EH (cell line): Measurements from ENCODE around the gene BBIP1.
A peak's percentile ranks its signal among the peaks of the same experiment; 100 is the strongest.
"Not testable (repeated sequence)": the region's sequence is repeated elsewhere in the genome, so short reads cannot be mapped to it uniquely, and the experiment has no call there.

ENCODE experiments used
- DNase-seq: peaks from one replicate; pipeline ENCODE4 v3.0.0-alpha.2; 2015; ENCODE audit warnings: low read depth

The BBIP1 gene

DNA sequence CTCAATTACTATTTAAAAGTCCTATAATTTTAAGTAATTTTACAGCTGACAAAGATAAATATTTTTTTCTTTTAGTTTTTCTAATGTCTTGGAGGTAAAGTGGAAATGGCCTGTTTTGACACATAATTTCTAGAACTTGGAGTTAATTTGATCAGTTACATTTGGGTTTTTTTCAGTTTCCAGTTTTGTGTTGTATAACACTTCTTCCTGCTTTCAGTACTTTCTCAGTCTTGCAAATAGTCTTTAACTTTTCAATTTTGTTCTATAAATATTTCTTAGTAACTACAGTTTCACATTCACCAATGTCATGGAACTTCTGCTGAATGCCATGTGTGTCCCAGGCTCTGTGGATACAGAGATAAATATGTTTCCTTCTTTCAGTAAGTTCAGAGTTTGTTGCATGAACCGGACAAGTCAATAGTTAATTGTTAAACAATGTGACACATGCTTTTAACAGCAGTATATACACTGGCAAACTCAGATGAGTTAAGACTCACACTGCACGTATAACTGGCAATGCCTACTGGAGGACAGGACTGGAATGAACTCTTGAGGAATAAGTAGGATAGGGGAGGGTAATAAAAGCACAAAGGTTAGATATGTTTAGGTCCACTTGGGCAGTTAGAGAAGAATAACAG lies 5.0 kb upstream of the BBIP1 start:
- DNase-seq = no peak

DNA sequence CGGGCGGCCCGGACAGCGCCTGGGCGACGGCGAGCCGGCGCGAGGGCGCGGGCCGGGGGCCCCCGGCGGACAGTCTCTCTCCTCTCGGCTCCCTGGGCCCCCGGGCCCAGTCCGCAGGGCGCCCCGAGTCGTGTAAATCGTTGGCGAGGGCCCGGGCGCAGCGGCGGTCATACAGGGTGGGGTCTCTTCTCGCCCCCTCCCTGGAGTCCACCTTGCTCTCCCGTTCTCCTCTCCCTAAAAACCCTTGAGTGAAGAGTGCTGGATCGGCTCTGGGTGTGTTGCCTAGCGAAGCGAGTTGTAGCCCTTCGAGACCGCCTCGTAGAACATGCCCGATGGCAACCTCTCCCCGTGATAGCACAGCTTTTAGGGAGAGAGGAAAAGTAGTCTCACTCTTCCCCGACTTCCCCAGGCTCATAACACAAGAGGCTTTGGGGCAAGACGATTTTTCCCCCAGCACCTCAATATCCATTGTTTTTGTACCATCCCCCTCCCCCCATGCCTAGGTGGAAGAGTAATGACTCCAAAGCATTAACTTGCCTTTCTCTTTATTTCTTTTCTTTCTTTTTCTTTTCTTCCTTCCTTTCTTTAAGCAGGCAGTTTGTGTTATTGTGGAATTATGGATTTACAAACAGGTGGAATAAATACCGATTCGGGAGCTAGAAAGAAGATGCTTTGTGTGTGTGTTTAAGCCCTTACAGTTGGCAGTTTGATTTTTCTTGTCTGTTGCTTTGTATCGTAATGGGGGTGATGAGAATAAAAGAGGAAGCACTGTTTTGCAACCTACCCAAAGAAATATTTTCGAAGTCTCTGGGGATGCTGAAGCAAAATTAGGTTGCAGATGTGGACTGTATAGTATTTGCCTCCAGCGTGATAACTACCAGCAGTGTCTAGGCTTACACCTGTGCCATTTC lies 1.2 kb upstream of the BBIP1 start:
- DNase-seq = peak; percentile 45

DNA sequence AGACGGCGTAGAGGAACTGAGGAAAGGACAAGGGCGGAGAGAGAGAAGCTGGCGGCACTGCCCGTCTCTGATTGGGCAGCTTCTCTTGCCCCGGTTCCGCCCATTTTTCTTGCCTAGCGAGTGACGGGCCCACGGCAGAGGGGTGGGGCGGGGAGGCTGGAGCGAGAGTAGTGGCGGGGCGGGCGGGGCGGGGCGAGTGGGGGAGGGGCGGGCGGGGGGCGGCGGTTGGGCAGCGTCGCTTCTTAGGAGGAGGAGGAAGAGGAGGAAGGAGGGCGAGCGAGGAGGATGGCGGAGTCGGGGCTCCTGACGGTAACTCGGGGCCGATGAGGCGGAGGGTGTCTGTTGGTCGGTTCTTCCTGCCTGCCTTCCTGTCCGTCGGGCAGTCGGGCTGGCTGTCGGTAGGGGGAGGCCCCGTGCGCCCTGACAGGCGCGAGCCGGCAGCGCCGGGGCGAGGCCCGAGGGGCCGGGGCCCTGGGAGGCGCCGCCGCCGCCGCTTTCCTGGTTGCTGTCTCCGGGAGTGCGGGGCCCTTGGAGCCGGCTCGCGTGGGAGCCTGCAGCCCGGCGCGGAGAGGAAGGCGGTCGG lies 460 bp upstream of the BBIP1 start, which contains the start of gene SHOC2:
SHOC2 (plus strand) TSS at position 256 of the 583 bp plus-strand sequence. CDS start 44,755 bp downstream, outside the sequence.
- DNase-seq = no peak

DNA sequence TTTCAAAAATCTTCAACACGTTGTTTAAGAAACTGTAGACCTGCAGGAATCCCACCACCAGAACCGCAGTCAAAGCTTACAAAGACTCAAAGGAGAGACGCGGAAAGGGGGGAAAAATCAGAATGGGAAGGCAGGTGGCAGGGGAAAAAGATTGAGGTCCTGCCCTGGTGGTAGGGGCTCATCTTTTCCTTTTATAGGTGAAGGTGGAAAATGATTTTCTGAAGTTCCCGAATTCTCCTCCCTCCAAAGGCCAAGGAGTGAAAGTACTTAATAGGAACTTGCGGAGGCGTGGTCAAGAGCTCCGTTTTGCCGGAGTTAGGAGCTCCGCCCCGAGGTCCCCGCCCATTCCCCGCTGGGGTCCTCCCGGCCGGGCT lies 724 bp downstream of the BBIP1 start:
- DNase-seq = peak; percentile 98

DNA sequence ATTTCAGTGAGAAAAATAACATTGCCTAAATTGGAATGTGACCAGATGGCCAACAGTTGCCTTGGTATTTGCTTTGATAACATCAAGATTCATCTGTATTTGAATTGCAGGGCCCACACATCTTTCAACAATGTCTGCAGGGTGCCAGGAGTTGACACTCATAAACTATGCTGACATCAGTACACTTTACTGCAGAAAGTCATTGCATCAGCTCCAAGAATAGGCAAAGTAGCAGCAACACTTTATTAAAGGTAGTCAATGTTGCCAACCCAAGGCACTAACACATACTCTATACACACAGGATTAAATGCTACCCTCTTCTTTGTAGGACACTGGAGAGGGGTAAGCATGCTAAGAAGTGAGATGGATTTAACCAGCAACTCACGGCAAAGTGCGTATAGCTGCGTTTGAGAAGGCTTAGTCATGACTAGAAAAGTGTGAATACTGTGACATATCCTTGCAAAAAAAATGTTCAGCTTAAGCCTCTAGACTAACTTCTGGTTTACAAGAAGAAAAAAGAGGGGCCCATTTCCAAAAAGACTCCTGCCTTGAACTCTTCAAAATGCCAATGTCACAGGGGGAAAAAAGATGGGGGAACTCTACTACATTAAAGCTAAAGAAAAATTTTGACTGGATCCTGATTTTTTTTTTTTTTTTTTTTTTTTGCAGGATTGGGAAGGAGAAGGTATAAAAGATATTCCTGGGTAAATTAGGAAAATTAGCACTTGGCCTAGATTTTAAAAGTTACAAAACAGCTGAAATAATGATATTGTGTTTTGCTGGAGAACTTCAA lies 2.2 kb downstream of the BBIP1 start:
- DNase-seq = peak; percentile 98

DNA sequence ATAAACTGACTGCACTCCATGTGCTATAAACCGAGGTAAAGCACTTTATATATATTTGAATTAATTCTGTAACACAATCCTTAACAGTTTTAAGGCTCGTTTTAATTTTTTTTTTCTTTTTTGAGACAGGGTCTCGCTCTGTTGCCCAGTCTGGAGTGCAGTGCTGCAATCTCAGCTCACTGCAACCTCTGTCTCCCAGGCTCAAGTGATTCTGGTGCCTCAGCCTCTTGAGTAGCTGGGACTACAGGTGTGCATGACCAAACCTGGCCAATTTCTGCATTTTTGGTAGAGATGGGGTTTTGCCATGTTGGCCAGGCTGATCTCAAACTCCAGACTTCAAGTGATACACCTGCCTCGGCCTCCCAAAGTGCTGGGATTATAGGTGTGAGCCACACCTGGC lies 3.4 kb downstream of the BBIP1 start:
- not testable (repeated sequence) for DNase-seq

DNA sequence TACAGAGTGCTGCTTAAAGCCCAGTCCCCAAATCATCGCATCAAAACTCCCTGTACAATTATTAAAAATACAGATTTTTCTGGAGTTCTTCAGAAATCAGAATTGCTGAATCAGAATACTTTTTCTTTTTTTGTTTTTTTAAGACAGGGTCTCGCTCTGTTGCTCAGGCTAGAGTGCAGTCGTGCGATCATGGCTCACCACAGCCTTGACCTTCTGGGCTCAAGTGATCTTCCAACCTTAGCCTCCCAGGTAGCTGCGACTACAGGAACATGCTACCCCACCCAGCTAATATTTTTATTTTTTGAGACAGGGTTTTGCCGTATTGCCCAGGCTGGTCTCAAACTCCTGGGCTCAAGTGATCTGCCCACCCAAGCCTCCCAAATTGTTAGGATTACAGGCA lies 3.9 kb downstream of the BBIP1 start:
- no peak for DNase-seq

DNA sequence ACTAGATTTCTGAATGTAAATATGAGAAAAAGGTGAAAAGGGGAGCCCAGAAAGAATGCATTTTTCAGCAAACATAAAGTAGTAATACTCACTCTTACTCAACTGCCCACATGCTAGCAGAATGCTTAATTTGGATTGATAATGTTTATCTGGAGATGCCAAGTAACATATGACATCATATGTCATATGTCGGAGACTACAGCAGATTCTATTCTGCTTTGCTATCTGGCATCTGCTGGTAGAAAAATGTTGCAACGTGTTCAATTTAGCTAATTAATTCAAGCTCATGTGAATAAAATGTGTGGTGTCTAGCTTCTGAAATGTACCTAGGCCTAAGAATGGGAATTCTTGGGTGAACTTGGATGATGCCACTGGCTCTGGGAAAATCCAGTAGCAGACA lies 4.5 kb downstream of the BBIP1 start:
- peak; percentile 12 for DNase-seq

DNA sequence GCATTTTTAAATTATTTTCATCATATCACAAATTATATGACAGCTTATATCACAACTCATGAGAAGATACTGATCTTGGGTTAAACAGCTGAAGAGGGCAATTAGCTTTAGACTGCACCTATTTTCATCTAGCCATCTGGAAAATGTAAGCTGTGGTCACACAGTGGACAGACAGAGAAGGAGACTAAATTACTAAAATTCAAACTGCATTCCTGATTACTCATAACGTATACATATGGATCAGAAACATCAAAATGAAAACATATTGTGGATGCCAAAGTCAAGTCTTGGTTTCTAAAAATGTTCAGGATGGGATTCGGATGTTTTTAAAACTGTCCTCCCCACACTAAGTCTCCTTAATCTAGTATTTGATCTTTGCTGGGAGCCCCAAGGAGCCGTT lies 6.6 kb downstream of the BBIP1 start:
- DNase-seq = peak; percentile 90

DNA sequence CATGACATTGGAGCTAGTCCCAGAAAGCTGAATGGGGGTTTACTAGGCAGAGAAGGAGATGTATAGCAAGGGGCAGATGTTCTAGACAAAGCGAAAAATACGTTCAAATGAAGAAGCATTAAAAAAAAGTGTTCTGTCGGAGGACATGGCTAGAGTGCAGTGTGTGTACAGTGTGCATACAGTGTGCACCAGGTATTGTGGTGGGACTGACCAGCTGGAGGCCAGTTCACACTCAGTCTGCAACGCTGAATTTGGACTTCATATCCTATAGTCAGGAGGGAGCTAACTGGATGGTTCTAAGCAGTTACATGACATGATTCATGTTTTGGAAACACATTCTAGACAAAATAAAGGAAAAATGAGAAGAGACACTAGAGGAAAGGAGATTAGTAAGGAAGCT lies 8.8 kb downstream of the BBIP1 start:
- no peak for DNase-seq

DNA sequence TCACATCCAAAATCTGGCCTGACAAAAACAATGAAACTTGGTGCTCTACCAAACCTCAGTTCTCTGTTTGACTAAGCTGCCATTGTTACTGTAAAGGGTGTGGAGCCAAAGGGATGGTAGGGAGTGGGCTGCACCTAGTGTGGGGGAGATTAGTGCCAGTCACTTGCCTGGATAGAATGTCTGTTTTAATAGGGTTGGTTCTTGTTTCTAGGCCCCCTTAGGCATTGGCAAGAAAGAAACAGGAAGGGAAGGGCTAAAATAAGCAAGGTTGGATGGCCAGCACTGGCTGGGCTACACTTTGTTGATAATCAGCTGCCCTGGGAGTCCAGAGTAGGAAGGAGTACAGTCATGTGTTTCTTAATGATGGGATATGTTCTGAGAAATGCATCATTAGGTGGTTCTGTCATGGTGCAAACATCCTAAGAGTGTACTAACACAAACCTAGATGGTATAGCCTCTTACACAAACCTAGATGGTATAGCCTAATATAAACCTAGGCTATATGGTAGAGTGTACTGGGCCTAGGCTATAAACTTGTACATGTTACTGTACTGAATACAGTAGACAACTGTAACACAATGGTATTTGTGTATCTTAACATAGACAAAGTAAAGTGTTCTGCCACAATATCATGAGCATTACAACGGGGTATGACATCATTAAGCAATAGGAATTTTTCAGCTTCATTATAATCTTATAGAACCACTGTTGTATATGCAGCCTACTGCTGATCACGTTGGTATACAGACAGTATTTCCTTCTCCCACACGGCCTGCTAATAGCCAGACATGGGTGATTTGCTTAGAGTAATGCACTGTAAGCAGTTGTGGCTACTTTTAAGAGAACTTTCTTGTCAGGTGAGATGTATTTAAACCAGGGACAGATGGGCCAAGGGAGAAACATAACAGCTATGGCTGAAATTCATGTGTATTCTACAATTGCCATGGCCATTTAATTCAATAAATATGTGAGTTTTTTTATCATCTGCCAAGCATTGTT lies 15.4 kb downstream of the BBIP1 start:
- DNase-seq = peak; percentile 20

DNA sequence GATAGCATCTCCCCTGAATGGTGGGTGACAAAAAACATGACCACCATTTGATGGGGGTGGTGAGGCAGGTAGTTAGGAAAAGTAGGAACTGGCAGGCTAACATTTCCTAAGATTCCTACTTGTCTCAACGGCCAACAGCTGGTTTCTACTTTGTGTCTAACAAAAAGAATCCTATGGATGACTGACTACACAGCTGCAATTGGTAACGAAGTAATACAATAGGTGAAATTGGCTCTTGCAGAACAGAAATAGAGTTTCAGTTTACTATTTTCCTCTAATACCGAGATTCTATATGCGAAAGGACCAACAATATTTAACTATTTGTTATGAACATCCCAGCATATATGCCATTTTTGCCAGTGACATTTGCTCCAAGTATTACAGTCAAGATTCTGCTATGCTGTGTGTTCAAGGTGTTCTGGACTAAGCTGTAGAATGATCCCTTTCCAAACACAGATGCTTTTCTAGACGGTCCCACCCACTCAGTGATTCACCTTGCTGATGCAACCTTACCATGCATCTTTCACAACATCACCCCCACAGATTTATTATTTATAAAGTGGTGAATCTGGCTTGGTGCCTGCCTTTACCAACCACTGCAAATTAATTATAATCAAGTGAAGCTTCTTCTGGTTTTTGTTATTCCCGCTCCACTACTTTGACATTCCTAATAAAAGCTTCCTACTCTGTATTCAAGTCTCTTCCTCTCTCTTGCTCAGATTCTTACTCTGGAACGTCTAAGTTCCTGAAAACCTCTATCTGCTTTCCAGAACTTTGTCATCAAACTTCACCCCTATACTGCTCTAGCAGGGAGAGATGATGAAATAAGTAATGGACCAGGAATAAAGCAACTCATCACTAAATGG lies 16.8 kb downstream of the BBIP1 start:
- peak; percentile 55 for DNase-seq

DNA sequence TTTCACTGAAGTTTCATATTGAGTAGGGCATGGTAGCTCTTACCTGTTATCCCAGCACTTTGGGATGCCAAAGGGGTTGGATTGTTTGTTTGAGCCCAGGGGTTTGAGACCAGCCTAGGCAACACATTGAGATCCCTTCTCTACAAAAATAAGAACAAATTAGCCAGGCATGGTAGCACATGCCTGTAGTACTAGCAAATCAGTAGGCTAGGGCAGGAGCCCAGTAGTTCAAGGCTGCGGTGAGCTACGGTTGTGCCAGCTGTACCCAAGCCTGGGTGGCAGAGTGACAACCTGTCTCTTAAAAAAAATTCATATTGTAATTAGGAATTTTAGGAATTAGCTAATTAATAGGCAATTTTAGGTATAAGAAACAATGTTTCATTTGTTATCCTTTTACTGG lies 18.0 kb downstream of the BBIP1 start:
- DNase-seq = no peak

DNA sequence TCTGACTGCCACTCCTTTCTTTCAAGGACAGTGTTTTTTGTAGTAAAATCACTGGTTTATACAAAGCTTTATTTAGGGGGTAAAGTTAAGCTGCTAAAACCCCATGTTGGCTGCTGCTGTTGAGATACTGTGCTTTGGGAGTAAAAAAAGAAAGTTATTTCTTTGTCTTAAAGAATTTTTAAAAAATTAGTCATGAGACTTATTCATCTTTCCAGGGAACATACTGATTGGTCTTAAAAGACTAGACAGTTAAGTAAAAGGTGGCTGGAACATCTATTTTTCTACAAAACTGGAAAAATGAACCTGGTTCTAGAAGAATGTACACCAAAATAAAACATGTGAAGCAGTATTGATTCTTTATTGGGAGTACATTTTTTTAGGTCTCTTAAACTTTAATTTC lies 20.6 kb downstream of the BBIP1 start:
- peak; percentile 43 for DNase-seq

DNA sequence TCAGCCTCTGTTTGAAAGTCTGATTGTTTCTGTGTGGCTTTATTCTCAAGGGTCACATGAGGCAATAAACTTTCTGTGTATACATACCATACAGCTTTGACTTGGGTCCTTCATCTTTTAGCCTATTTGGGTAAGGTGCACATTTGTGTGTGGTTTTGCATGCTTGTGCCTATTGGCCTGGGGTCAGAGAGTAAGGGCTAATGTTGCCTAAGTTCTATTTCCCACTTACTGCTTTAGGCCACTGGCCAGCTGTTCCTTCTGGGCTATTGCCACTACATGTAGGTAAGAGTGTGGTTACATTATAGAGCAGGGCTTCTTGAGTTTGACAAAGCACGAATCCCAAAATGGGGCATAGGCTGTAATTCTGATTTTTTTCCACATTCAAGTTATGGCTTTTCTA lies 21.8 kb downstream of the BBIP1 start:
- DNase-seq = no peak

DNA sequence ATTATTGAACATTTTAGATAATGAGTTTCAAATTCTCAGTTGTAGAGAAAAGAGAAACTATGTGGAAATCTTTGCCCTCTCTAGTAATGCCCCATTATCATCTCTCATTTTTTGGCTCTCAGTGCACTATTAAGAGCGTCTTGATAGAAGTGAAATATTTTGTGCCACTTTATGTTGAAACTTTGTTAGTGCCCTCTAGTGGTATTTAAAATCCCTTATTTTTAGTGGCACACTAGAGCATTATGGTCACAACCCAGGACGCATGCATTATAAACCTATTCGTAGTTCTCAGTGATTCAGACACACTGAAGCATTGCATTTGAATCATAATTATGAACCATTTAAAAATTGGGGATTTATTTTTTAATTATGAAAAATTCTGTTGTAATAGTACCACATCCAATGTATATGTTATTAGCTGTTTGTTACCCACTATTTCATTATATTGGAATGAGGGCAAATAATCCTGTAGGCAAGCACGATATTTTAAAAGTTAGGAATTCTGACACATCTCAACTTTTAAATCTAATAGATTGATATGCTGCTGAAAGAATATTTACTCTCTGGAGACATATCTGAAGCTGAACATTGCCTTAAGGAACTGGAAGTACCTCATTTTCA lies 25.3 kb downstream of the BBIP1 start:
- peak; percentile 56 for DNase-seq

DNA sequence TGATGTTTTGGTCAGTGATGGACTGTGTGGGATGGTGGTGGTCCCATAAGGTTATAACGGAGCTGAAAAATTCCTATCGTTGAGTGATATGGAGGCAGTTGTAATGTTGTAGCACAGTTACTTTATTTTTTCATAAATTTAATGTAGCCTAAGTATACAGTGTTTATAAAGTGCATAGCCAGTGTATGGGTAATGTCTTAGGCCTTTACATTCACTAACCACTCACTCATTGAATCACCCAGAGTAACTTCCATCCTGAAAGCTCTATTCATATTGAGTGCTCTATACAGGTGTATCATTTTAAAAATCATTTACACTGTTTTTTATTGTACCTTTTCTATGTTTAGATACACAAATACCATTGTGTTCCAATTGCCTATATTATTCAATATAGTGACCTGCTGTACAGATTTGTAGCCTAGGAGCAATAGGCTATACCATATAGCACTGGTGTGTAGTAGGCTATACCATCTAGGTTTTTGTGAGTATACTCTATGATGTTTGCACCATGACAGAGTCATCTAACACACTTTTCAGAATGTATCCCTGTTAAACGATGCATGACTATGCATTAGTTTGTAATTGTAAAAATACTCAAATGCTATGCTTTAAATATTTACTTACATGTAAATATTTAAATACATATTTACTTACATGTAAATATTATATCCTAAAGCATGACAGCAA lies 26.2 kb downstream of the BBIP1 start:
- no peak for DNase-seq

DNA sequence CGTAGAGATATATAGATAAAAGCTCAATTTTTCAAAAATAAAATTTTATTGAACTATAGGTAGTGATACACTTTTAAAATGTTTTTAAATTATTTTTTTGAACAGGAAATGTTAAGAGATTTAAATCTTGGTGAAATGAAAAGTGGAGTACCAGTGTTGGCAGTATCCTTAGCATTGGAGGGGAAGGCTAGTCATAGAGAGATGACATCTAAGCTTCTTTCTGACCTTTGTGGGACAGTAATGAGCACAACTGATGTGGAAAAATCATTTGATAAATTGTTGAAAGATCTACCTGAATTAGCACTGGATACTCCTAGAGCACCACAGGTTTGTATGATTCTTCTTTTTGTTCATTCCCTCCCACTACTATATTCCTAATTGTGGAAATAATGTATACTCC lies 31.4 kb downstream of the BBIP1 start:
- DNase-seq = no peak
